SK-N-MC (cell line): Measurements from ENCODE around the gene LYZL6.

Experiments used
- EZH2 ChIP-seq: fragments of 200-600 bp; sonication (generic); IDR thresholded peaks from one replicate; pipeline ENCODE4 v1.6.1; 2017; ENCODE audit warnings: antibody characterized with exemption
- FOXP2 ChIP-seq: optimal IDR thresholded peaks from 2 replicates; pipeline ENCODE3; 2011; ENCODE audit warnings: mild to moderate bottlenecking, moderate library complexity; ENCODE audit not compliant: insufficient read depth; ENCODE audit errors: extremely low read length, control extremely low read depth
- POLR2AphosphoS5 ChIP-seq: IDR thresholded peaks from 2 replicates; pipeline ENCODE4 v1.6.1; 2012; ENCODE audit warnings: mild to moderate bottlenecking, low read depth, low read length, borderline replicate concordance

GRCh38 chr17:35973333-35974260 is 30.1 kb upstream of the LYZL6 start:
- TF ChIP-seq EZH2 (no peak), POLR2AphosphoS5 (no peak), FOXP2 (no peak)
